ENCODE data around the gene CD99L2. TPM values are rescaled to one million over a fixed set of nuclear protein-coding genes. Genes with fewer than 3 reads are reported as not detected.

CD99L2 gene
- total and polyA plus RNA-seq, 10 of the 15 experiments (the other 5 are each of a cell fraction or from before 2014, with no cell fraction given), result 1.1 to 22.9 (median 13.0) TPM

GRCh38 chrX:150870487-150871340 lies 27.8 kb downstream of the CD99L2 start (continued):
- no peak for TF ChIP-seq EGR1 (IDR thresholded peaks at IDR 0.05; ENCODE audit: borderline replicate concordance in 1 of 2, low read depth in 2 of 2, low read length in 2 of 2)
- no peak for TF ChIP-seq BHLHE40 (IDR thresholded peaks at IDR 0.05; ENCODE audit: borderline replicate concordance in 1 of 2, low read depth in 2 of 2, low read length in 1 of 2)
- TF ChIP-seq SMARCA5 (IDR thresholded peaks at IDR 0.05), result no peak
- TF ChIP-seq SP1 (IDR thresholded peaks at IDR 0.05; ENCODE audit: low read depth, low read length), result no peak
- no peak for TF ChIP-seq ZNF687 (IDR thresholded peaks at IDR 0.05)
- no peak for TF ChIP-seq IRF5 (IDR thresholded peaks at IDR 0.05; ENCODE audit: borderline replicate concordance)

All from GM12878 (cell line).